WTC11 (cell line): ENCODE data around the gene FAT3. TPM values are rescaled to one million over a fixed set of nuclear protein-coding genes. Genes with fewer than 3 reads are reported as not detected.

Experiments used
- ATAC-seq: fragments of 200-7000 bp; cut with Tn5 transposase; 2 replicates; pipeline ENCODE4 v1.10.0; 2021; ENCODE audit warnings: mild to moderate bottlenecking, moderate library complexity
- CTCF ChIA-PET: fragments of 300-600 bp; sonication (Branson Sonifier 250); formaldehyde crosslinking; loops from one replicate; lab custom pipeline; 2021; ENCODE audit warnings: antibody characterized with exemption; lab: Charles Lee
- POLR2A ChIA-PET: fragments of 350-600 bp; sonication (Branson Sonifier 250); formaldehyde crosslinking; loops from one replicate; lab custom pipeline; 2021; ENCODE audit warnings: antibody characterized with exemption; lab: Charles Lee
- DNase-seq: peaks from one replicate; pipeline ENCODE4 v3.0.0; 2021; ENCODE audit warnings: low spot score
- H3K27ac Mint-ChIP-seq: 2 replicates; pipeline ENCODE4 v1.8.0; 2021; ENCODE audit warnings: mixed read lengths
- H3K27me3 Mint-ChIP-seq: 2 replicates; pipeline ENCODE4 v1.8.0; 2021; ENCODE audit warnings: low read depth, mild to moderate bottlenecking, moderate library complexity, mixed read lengths
- H3K36me3 Mint-ChIP-seq: 2 replicates; pipeline ENCODE4 v1.8.0; 2021; ENCODE audit warnings: mixed read lengths
- H3K4me1 Mint-ChIP-seq: 2 replicates; pipeline ENCODE4 v1.8.0; 2022; ENCODE audit warnings: mixed read lengths
- H3K4me3 Mint-ChIP-seq: 2 replicates; pipeline ENCODE4 v1.8.0; 2021; ENCODE audit warnings: mild to moderate bottlenecking, moderate library complexity, mixed read lengths
- H3K9me3 Mint-ChIP-seq: 2 replicates; pipeline ENCODE4 v1.8.0; 2021; ENCODE audit warnings: mixed read lengths
- GRHL2 ChIP-seq: fragments of 250-450 bp; sonication (Bioruptor Pico); IDR thresholded peaks from 2 replicates; pipeline ENCODE4 v1.8.0; 2022; ENCODE audit warnings: mild to moderate bottlenecking, moderate library complexity; ENCODE audit not compliant: insufficient replicate concordance, severe bottlenecking
- NFE2L1 ChIP-seq: sonication (generic); formaldehyde crosslinking; IDR thresholded peaks from 2 replicates; pipeline ENCODE4 v1.8.1; 2023; ENCODE audit warnings: missing genetic modification reagents
- OVOL2 ChIP-seq: fragments of 250-450 bp; sonication (Bioruptor Pico); IDR thresholded peaks from 2 replicates; pipeline ENCODE4 v1.9.0; 2021; ENCODE audit warnings: mild to moderate bottlenecking, borderline replicate concordance
- SP1 ChIP-seq: sonication (generic); formaldehyde crosslinking; conservative IDR thresholded peaks from 2 replicates; pipeline ENCODE4 v1.8.1; 2022; ENCODE audit warnings: missing genetic modification reagents
- TEAD1 ChIP-seq: sonication (generic); formaldehyde crosslinking; IDR thresholded peaks from 2 replicates; pipeline ENCODE4 v1.8.0; 2022; ENCODE audit warnings: mild to moderate bottlenecking, missing genetic modification reagents
- TP53 ChIP-seq: sonication (generic); formaldehyde crosslinking; IDR thresholded peaks from 2 replicates; pipeline ENCODE4 v1.8.1; 2023; ENCODE audit warnings: mild to moderate bottlenecking, missing genetic modification reagents
- ZBTB21 ChIP-seq: sonication (generic); formaldehyde crosslinking; IDR thresholded peaks from 2 replicates; pipeline ENCODE4 v1.8.1; 2023; ENCODE audit warnings: mild to moderate bottlenecking, missing genetic modification reagents, borderline replicate concordance
- ZNF138 ChIP-seq: sonication (generic); formaldehyde crosslinking; conservative IDR thresholded peaks from 2 replicates; pipeline ENCODE4 v1.8.1; 2022; ENCODE audit warnings: mild to moderate bottlenecking, moderate library complexity, missing genetic modification reagents
- ZNF232 ChIP-seq: sonication (generic); formaldehyde crosslinking; IDR thresholded peaks from 2 replicates; pipeline ENCODE4 v1.8.0; 2022; ENCODE audit warnings: mild to moderate bottlenecking, missing genetic modification reagents
- ZNF416 ChIP-seq: fragments of 250-450 bp; sonication (Bioruptor Pico); IDR thresholded peaks from 2 replicates; pipeline ENCODE4 v1.9.0; 2021; ENCODE audit warnings: mild to moderate bottlenecking, inconsistent platforms
- total RNA-seq: library from RNA; stranded (reverse); gene quantifications from 3 replicates; pipeline ENCODE4 v1.2.3, GENCODE V29; 2021
- TF ChIP-seq, protein P1 (sequence below): sonication (generic); formaldehyde crosslinking; conservative IDR thresholded peaks from 2 replicates; pipeline ENCODE4 v1.8.1; 2022; ENCODE audit warnings: mild to moderate bottlenecking, missing genetic modification reagents
- TF ChIP-seq, protein P2 (sequence below): sonication (generic); formaldehyde crosslinking; IDR thresholded peaks from 2 replicates; pipeline ENCODE4 v1.8.1; 2022; ENCODE audit warnings: low read depth, mild to moderate bottlenecking, moderate library complexity, missing genetic modification reagents, borderline replicate concordance
- TF ChIP-seq, protein P3 (sequence below): sonication (generic); formaldehyde crosslinking; conservative IDR thresholded peaks from 2 replicates; pipeline ENCODE4 v1.8.1; 2023; ENCODE audit warnings: mild to moderate bottlenecking, low read depth, missing genetic modification reagents, moderate library complexity
- TF ChIP-seq, protein P4 (sequence below): fragments of 250-450 bp; sonication (Bioruptor Pico); IDR thresholded peaks from 2 replicates; pipeline ENCODE4 v1.9.0; 2021; ENCODE audit warnings: mild to moderate bottlenecking, borderline replicate concordance
- TF ChIP-seq, protein P5 (sequence below): fragments of 250-450 bp; sonication (Bioruptor Pico); IDR thresholded peaks from 2 replicates; pipeline ENCODE4 v1.9.0; 2021; ENCODE audit warnings: mild to moderate bottlenecking
- TF ChIP-seq, protein P6 (sequence below): sonication (generic); formaldehyde crosslinking; IDR thresholded peaks from 2 replicates; pipeline ENCODE4 v1.8.0; 2023; ENCODE audit warnings: mild to moderate bottlenecking, missing genetic modification reagents

FAT3 gene
- total RNA-seq, 1 experiment from 2014 or later = 30.9 TPM

DNA sequence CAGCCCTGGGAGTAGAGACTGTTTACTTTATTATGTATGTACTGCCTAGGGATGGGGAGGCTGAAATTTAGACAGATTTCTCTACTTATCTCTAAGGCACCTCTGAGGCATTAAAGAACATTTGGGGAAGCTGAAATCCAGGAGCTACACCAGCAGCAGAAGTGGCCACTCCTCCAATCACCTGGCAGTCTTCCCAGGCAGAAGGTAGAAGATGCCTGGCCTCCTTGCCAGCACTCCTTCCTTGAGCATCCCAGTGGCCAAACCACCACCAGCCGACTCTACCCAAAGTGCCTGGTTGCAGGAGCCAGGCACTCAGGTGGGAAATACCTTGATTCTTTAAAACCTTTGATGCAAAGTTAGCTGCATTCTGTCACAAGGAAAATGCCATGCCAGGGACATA lies 1.9 kb upstream of the FAT3 start:
- no peak for ATAC-seq
- Mint-ChIP-seq H3K4me1 (peaks cover 64% of the 10 kb centered on the region), H3K27me3 (peaks cover 54% of the 10 kb centered on the region)

More for the DNA sequence above, 1.9 kb upstream of the FAT3 start:
- no peak for TF ChIP-seq NFE2L1 (CRISPR knock-in tag)
- TF ChIP-seq ZNF232 (CRISPR knock-in tag) = no peak
- no peak for TF ChIP-seq ZNF138 (CRISPR knock-in tag)
- no peak for TF ChIP-seq ZBTB21 (CRISPR knock-in tag)
- TF ChIP-seq, protein P1, sequence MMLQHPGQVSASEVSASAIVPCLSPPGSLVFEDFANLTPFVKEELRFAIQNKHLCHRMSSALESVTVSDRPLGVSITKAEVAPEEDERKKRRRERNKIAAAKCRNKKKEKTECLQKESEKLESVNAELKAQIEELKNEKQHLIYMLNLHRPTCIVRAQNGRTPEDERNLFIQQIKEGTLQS (CRISPR knock-in tag) = no peak
- TF ChIP-seq, protein P2, sequence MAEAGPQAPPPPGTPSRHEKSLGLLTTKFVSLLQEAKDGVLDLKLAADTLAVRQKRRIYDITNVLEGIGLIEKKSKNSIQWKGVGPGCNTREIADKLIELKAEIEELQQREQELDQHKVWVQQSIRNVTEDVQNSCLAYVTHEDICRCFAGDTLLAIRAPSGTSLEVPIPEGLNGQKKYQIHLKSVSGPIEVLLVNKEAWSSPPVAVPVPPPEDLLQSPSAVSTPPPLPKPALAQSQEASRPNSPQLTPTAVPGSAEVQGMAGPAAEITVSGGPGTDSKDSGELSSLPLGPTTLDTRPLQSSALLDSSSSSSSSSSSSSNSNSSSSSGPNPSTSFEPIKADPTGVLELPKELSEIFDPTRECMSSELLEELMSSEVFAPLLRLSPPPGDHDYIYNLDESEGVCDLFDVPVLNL (CRISPR knock-in tag) = no peak
- TF ChIP-seq TP53 (CRISPR knock-in tag) = no peak
- TF ChIP-seq GRHL2 (CRISPR knock-in tag) = no peak
- TF ChIP-seq, protein P3, sequence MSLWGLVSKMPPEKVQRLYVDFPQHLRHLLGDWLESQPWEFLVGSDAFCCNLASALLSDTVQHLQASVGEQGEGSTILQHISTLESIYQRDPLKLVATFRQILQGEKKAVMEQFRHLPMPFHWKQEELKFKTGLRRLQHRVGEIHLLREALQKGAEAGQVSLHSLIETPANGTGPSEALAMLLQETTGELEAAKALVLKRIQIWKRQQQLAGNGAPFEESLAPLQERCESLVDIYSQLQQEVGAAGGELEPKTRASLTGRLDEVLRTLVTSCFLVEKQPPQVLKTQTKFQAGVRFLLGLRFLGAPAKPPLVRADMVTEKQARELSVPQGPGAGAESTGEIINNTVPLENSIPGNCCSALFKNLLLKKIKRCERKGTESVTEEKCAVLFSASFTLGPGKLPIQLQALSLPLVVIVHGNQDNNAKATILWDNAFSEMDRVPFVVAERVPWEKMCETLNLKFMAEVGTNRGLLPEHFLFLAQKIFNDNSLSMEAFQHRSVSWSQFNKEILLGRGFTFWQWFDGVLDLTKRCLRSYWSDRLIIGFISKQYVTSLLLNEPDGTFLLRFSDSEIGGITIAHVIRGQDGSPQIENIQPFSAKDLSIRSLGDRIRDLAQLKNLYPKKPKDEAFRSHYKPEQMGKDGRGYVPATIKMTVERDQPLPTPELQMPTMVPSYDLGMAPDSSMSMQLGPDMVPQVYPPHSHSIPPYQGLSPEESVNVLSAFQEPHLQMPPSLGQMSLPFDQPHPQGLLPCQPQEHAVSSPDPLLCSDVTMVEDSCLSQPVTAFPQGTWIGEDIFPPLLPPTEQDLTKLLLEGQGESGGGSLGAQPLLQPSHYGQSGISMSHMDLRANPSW = no peak
- TF ChIP-seq, protein P4, sequence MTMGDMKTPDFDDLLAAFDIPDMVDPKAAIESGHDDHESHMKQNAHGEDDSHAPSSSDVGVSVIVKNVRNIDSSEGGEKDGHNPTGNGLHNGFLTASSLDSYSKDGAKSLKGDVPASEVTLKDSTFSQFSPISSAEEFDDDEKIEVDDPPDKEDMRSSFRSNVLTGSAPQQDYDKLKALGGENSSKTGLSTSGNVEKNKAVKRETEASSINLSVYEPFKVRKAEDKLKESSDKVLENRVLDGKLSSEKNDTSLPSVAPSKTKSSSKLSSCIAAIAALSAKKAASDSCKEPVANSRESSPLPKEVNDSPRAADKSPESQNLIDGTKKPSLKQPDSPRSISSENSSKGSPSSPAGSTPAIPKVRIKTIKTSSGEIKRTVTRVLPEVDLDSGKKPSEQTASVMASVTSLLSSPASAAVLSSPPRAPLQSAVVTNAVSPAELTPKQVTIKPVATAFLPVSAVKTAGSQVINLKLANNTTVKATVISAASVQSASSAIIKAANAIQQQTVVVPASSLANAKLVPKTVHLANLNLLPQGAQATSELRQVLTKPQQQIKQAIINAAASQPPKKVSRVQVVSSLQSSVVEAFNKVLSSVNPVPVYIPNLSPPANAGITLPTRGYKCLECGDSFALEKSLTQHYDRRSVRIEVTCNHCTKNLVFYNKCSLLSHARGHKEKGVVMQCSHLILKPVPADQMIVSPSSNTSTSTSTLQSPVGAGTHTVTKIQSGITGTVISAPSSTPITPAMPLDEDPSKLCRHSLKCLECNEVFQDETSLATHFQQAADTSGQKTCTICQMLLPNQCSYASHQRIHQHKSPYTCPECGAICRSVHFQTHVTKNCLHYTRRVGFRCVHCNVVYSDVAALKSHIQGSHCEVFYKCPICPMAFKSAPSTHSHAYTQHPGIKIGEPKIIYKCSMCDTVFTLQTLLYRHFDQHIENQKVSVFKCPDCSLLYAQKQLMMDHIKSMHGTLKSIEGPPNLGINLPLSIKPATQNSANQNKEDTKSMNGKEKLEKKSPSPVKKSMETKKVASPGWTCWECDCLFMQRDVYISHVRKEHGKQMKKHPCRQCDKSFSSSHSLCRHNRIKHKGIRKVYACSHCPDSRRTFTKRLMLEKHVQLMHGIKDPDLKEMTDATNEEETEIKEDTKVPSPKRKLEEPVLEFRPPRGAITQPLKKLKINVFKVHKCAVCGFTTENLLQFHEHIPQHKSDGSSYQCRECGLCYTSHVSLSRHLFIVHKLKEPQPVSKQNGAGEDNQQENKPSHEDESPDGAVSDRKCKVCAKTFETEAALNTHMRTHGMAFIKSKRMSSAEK = no peak
- TF ChIP-seq, protein P5, sequence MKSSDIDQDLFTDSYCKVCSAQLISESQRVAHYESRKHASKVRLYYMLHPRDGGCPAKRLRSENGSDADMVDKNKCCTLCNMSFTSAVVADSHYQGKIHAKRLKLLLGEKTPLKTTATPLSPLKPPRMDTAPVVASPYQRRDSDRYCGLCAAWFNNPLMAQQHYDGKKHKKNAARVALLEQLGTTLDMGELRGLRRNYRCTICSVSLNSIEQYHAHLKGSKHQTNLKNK (CRISPR knock-in tag) = no peak
- TF ChIP-seq ZNF416 = no peak
- TF ChIP-seq OVOL2 (CRISPR knock-in tag) = no peak
- no peak for TF ChIP-seq TEAD1
- TF ChIP-seq SP1 (CRISPR knock-in tag) = no peak
- TF ChIP-seq, protein P6, sequence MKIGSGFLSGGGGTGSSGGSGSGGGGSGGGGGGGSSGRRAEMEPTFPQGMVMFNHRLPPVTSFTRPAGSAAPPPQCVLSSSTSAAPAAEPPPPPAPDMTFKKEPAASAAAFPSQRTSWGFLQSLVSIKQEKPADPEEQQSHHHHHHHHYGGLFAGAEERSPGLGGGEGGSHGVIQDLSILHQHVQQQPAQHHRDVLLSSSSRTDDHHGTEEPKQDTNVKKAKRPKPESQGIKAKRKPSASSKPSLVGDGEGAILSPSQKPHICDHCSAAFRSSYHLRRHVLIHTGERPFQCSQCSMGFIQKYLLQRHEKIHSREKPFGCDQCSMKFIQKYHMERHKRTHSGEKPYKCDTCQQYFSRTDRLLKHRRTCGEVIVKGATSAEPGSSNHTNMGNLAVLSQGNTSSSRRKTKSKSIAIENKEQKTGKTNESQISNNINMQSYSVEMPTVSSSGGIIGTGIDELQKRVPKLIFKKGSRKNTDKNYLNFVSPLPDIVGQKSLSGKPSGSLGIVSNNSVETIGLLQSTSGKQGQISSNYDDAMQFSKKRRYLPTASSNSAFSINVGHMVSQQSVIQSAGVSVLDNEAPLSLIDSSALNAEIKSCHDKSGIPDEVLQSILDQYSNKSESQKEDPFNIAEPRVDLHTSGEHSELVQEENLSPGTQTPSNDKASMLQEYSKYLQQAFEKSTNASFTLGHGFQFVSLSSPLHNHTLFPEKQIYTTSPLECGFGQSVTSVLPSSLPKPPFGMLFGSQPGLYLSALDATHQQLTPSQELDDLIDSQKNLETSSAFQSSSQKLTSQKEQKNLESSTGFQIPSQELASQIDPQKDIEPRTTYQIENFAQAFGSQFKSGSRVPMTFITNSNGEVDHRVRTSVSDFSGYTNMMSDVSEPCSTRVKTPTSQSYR = no peak
- ChIA-PET POLR2A (no interaction called here), CTCF (interaction anchor here (0.8 to 2.2 kb wide), 4 partner anchors 70 to 166 kb away, joined by 3 to 8 read pairs (median 4); no protein-coding TSS in a partner anchor)
- DNase-seq = no peak
- no peak overlapping the region; the same call in 1 of the 2 replicates for H3K4me3 Mint-ChIP-seq
- H3K36me3 Mint-ChIP-seq = peaks cover 12% of the 10 kb centered on the region
- H3K9me3 Mint-ChIP-seq = peaks cover 9% of the 10 kb centered on the region
- H3K27ac Mint-ChIP-seq = no peak overlapping the region
